Kidney (tissue), 14 donors: ENCODE measurements around the gene AUP1. TPM values are rescaled to one million over a fixed set of nuclear protein-coding genes. Genes with fewer than 3 reads are reported as not detected.
A peak's percentile ranks its signal among the peaks of the same experiment; 100 is the strongest.

ENCODE experiments used
- DNase-seq, 5 donors: peaks; one replicate each; pipeline ENCODE4 v3.0.0-alpha.2; 2013 to 2020
- FAIRE-seq: peaks from 2 replicates; lab custom pipeline; 2012; peaks lifted over from hg19 to GRCh38; lab: Jason Lieb, UNC
- H3K27ac ChIP-seq, 2 donors: one replicate each; pipeline ENCODE4 v1.7.0; 2013; ENCODE audit warnings: low read depth in 2 of 2, low read length in 2 of 2, inconsistent platforms in 1 of 2
- H3K27me3 ChIP-seq: one replicate; pipeline ENCODE4 v1.7.1; 2013; ENCODE audit warnings: low read length, inconsistent platforms; ENCODE audit not compliant: control insufficient read depth, insufficient read depth
- H3K36me3 ChIP-seq, 3 donors: one replicate each; pipeline versions ENCODE4 v1.7.0 to v1.7.1; 2013; ENCODE audit warnings: low read length in 3 of 3, control low read depth in 1 of 3, inconsistent platforms in 1 of 3; ENCODE audit not compliant: insufficient read depth in 3 of 3, control insufficient read depth in 2 of 3
- H3K4me1 ChIP-seq, 3 donors: one replicate each; pipeline versions ENCODE4 v1.7.0 to v1.7.1; 2013; ENCODE audit warnings: low read length in 3 of 3, inconsistent platforms in 1 of 3, low read depth in 1 of 3; ENCODE audit not compliant: control insufficient read depth in 2 of 3, insufficient read depth in 2 of 3
- H3K4me3 ChIP-seq, 3 donors: one replicate each; pipeline versions ENCODE4 v1.7.0 to v1.8.1; 2013; ENCODE audit warnings: low read length in 3 of 3, control low read depth in 1 of 3, inconsistent platforms in 1 of 3
- H3K9ac ChIP-seq, 3 donors: one replicate each; pipeline versions ENCODE4 v1.7.0 to v1.7.1; 2013; ENCODE audit warnings: low read length in 3 of 3, control low read depth in 1 of 3, inconsistent platforms in 1 of 3
- H3K9me3 ChIP-seq, 3 donors: one replicate each; pipeline versions ENCODE4 v1.7.0 to v1.7.1; 2013; ENCODE audit warnings: low read length in 3 of 3, control low read depth in 1 of 3, inconsistent platforms in 1 of 3; ENCODE audit not compliant: control insufficient read depth in 2 of 3, insufficient read depth in 1 of 3
- intact Hi-C: fragments of 100-400 bp; cut with DNase I; formaldehyde crosslinking; loops from one replicate; pipeline ENCODE4 v1.11.1; 2022
- polyA plus RNA-seq: library from polyadenylated mRNA; stranded (reverse); fragments of 350-450 nt; fragmentation: Illumina TruSeq; extraction: RNeasy Lipid Tissue Mini Kit (QIAGEN cat#74804); gene quantifications from one replicate; pipeline ENCODE4 v1.2.3, GENCODE V29; 2014; ENCODE audit warnings: low read depth, low replicate concordance; ENCODE audit not compliant: insufficient read depth
- total RNA-seq: library from RNA; stranded (reverse); fragmentation: NEBNext Ultra II Directional; extraction: Animal tissue kit (Norgen Biotek cat#: 25700); gene quantifications from one replicate; pipeline ENCODE4 v1.2.1, GENCODE V29; 2021
- TF ChIP-seq, protein P1 (sequence below): IDR thresholded peaks from 3 replicates; pipeline ENCODE4 v1.5.1; 2012; ENCODE audit warnings: mild to moderate bottlenecking, moderate library complexity, borderline replicate concordance; ENCODE audit not compliant: insufficient read depth; ENCODE audit errors: extremely low read depth
- donor health status: control.
- donor health status: control.
- donor health status: control.
- donor health status: control.
- donor health status: control.
- donor health status: DM: yes; HTN: yes; CAD: no.
- donor health status: Normal renal cell carcinoma (clear cell type).

The AUP1 gene
- total and polyA plus RNA-seq, 2 donors from 2014 or later, result 91.0 to 130 TPM

DNA sequence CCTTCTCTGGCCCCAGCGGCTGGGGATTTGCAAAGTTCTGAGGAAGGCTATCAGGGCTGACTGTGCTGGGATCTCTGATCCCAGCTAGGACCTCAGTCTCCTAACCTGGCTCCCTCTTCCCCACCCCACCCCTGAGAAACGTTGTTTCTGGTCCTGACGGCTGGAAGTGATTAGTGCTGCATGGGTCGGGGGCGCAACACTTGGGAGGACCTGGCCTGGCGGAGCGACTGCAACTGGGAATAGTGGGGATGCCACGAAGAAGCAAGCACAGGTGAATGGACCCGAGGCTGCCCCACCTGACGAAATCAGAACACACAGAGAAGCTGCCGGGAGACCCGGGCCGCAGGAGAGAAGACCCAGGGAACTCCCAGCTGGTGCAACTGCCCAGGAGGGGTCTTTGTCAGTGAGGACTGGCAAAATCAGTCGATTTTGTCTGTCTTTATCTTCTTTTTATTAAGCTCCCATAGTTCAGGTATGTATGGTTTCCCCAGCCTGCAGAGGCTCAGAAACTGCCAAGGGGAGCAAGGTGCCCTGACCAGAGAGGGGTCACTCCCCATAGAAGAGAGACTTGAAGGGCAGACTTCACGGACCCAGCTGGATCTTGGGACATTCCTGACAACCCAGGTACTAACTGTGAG is 29.4 kb downstream of the AUP1 start:
- no peaks in the 10 kb centered on the region for H3K9me3 ChIP-seq
- H3K4me1 ChIP-seq, result peaks cover 0 to 22% (median 10%) of the 10 kb centered on the region in 3 donors
- TF ChIP-seq, protein P1, sequence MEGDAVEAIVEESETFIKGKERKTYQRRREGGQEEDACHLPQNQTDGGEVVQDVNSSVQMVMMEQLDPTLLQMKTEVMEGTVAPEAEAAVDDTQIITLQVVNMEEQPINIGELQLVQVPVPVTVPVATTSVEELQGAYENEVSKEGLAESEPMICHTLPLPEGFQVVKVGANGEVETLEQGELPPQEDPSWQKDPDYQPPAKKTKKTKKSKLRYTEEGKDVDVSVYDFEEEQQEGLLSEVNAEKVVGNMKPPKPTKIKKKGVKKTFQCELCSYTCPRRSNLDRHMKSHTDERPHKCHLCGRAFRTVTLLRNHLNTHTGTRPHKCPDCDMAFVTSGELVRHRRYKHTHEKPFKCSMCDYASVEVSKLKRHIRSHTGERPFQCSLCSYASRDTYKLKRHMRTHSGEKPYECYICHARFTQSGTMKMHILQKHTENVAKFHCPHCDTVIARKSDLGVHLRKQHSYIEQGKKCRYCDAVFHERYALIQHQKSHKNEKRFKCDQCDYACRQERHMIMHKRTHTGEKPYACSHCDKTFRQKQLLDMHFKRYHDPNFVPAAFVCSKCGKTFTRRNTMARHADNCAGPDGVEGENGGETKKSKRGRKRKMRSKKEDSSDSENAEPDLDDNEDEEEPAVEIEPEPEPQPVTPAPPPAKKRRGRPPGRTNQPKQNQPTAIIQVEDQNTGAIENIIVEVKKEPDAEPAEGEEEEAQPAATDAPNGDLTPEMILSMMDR, result no peak
- DNase-seq, result peak in 1 of 5 donors; percentile 60
- H3K27me3 ChIP-seq, result peaks cover 12% of the 10 kb centered on the region
- H3K36me3 ChIP-seq, result peaks cover 0 to 6% (median 0%) of the 10 kb centered on the region in 3 donors
- intact Hi-C loops, result no loop called here
- H3K4me3 ChIP-seq, result no peak overlapping the region
- FAIRE-seq, result no peak
- H3K27ac ChIP-seq, result no peak overlapping the region
- H3K9ac ChIP-seq, result no peak overlapping the region

DNA sequence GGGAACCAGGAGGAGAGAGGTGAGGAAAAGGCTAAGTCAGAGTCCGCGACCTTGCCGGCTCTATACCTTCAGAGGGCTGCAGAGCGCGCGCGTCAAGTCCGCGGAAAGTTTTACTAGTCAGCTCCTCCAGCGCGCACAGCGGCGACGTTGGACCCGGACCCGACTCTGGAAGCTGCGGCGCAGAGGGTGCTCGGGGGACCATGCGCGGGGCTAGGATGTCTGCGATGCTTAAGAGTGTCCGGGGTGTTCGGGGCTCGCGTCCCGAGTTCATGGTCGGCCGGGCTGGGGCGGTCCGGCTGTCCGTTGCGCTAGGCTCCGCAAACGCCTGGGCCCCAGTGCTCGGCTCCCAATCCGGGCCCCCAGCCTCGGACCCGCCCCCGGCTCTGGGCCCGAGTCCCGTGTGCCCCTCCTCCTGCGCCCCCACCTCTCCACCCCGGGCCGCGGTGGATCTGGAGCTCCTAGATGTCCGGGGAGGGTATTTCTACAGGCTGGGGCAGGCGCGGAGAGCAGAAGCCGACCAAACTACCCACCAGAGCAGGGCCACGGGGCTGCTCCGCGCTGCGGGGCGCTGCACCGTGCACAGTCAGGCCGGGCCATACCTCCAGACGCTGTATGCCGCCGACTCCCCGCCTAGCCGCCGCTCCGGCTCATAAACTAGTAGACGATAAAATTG is 30.1 kb downstream of the AUP1 start, which contains the start of gene LBX2:
Gene LBX2 (minus strand): TSS at position 337 of the 673 bp plus-strand sequence. CDS start 66 bp downstream, at position 271.
- intact Hi-C loops, result no loop called here
- FAIRE-seq (no peak), DNase-seq (peak; percentile 78 to 83 (median 81))
- Histone ChIP-seq H3K27ac (no peak within 1 kb of the TSS), H3K9ac (no peak within 1 kb of the TSS), H3K27me3 (peaks cover 12% of the 10 kb centered on the region), H3K4me1 (peaks cover 0 to 22% (median 10%) of the 10 kb centered on the region in 3 donors), H3K9me3 (no peaks in the 10 kb centered on the region), H3K4me3 (peak within 1 kb of the TSS; percentile 6 to 35 (median 23)), H3K36me3 (no peaks in the 10 kb centered on the region)
- TF ChIP-seq, protein P1, result no peak

DNA sequence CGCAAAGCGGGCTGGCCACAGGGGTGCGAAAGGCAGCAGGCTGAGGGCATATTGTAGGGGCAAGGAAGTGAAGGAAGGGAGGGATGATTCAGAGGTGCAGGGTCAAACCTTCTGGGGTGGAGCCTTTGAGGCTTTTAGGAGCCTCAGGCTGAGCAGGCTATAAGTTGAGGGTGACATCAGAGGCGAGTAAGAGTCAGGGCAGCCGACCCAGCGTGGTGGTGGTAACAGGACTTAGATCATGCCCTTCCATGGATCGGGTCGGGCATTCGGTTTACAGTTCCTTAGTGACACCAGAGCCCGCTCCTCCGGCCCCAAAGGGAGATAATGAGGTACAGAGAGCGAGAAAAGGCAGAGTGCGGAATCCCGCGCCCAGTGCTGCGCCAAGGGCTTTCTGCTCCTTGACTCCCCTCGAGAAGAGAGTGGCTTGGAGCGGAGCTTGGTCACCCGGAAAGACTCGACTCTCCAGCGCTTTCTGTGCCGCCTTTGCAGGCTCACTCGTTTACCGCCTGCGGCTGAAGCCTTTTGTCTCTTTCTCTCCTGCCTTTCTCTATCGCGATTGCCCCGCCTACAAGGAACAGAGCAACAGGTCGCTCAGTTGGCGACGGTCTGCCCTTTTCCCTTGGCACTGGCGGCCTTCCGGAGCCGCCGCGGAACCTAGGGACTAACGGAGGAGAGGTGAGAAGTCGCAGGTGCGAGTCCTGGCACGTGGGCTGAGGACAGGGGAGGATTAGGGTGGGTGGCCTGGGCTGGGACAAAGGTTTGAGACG is 30.8 kb downstream of the AUP1 start:
- TF ChIP-seq, protein P1, result no peak
- FAIRE-seq (no peak), DNase-seq (peak; percentile 48 to 71 (median 68))
- Histone ChIP-seq H3K9me3 (no peaks in the 10 kb centered on the region), H3K4me1 (peaks cover 0 to 20% (median 10%) of the 10 kb centered on the region in 3 donors), H3K4me3 (peak overlapping the region; percentile 6 to 35 (median 23)), H3K36me3 (no peaks in the 10 kb centered on the region), H3K9ac (no peak overlapping the region), H3K27ac (no peak overlapping the region), H3K27me3 (peaks cover 12% of the 10 kb centered on the region)
- intact Hi-C loops, result no loop called here
